Loucy (cell line): ENCODE measurements around the gene RPRM.

ENCODE experiments used
- H2AFZ ChIP-seq: fragments of 200-600 bp; sonication (generic); 2 replicates; pipeline ENCODE4 v1.6.0; 2016; ENCODE audit warnings: antibody characterized with exemption, mild to moderate bottlenecking, low read length, moderate library complexity
- H3F3A ChIP-seq: fragments of 200-600 bp; 2 replicates; pipeline ENCODE4 v1.6.0; 2016; ENCODE audit warnings: antibody characterized with exemption, low read depth, mild to moderate bottlenecking
- H3K27me3 ChIP-seq: fragments of 200-600 bp; sonication (generic); 2 replicates; pipeline ENCODE4 v1.6.1; 2014; ENCODE audit warnings: low read length, mild to moderate bottlenecking; ENCODE audit not compliant: insufficient read depth, poor library complexity, severe bottlenecking
- H3K36me3 ChIP-seq: fragments of 200-600 bp; sonication (generic); 2 replicates; pipeline ENCODE4 v1.6.1; 2016; ENCODE audit warnings: low read length; ENCODE audit not compliant: insufficient read depth
- H3K4me1 ChIP-seq: fragments of 200-600 bp; sonication (generic); 2 replicates; pipeline ENCODE4 v1.5.1; 2014; ENCODE audit warnings: low read length, mild to moderate bottlenecking; ENCODE audit not compliant: insufficient read depth, poor library complexity, severe bottlenecking
- H3K4me2 ChIP-seq: fragments of 200-600 bp; sonication (generic); 2 replicates; pipeline ENCODE4 v1.6.0; 2014; ENCODE audit warnings: antibody characterized with exemption, low read length, low read depth, mild to moderate bottlenecking; ENCODE audit not compliant: poor library complexity, severe bottlenecking
- H3K4me3 ChIP-seq: fragments of 200-600 bp; sonication (generic); 2 replicates; pipeline ENCODE4 v1.5.1; 2014; ENCODE audit warnings: low read length, mild to moderate bottlenecking, mixed read lengths; ENCODE audit not compliant: poor library complexity, severe bottlenecking
- H3K79me2 ChIP-seq: fragments of 200-600 bp; sonication (generic); 2 replicates; pipeline ENCODE4 v1.6.1; 2014; ENCODE audit warnings: low read length; ENCODE audit not compliant: insufficient read depth
- H3K9ac ChIP-seq: fragments of 200-600 bp; sonication (generic); 2 replicates; pipeline ENCODE4 v1.6.0; 2014; ENCODE audit warnings: mild to moderate bottlenecking, low read depth, low read length, moderate library complexity; ENCODE audit not compliant: poor library complexity, severe bottlenecking
- H3K9me2 ChIP-seq: fragments of 200-600 bp; sonication (generic); replicated peaks from 2 replicates; pipeline ENCODE4 v1.6.1; 2016; ENCODE audit warnings: low read depth, low read length, mixed read lengths
- H3K9me3 ChIP-seq: fragments of 200-600 bp; sonication (generic); 2 replicates; pipeline ENCODE4 v1.6.1; 2014; ENCODE audit warnings: mild to moderate bottlenecking, antibody characterized with exemption, low read length, low read depth; ENCODE audit not compliant: insufficient read depth
- H4K20me1 ChIP-seq: fragments of 200-600 bp; sonication (generic); 2 replicates; pipeline ENCODE4 v1.6.0; 2014; ENCODE audit warnings: antibody characterized with exemption, low read length, mild to moderate bottlenecking; ENCODE audit not compliant: insufficient read depth, poor library complexity, severe bottlenecking
- CTCF ChIP-seq: fragments of 200-600 bp; sonication (generic); conservative IDR thresholded peaks from 2 replicates; pipeline ENCODE4 v1.5.1; 2014; ENCODE audit warnings: mild to moderate bottlenecking, antibody characterized with exemption, low read length
- EZH2phosphoT487 ChIP-seq: fragments of 200-600 bp; IDR thresholded peaks from 2 replicates; pipeline ENCODE4 v1.6.1; 2018; ENCODE audit warnings: antibody characterized with exemption, mild to moderate bottlenecking, moderate library complexity, borderline replicate concordance

RPRM gene

GRCh38 chr2:153497938-153498629, 19.5 kb upstream of the RPRM start:
- Histone ChIP-seq H3K4me2 (no peak overlapping the region), H3K36me3 (no peaks in the 10 kb centered on the region), H4K20me1 (no peaks in the 10 kb centered on the region), H3K4me1 (no peaks in the 10 kb centered on the region), H3K9me2 (no peaks in the 10 kb centered on the region), H3K79me2 (no peaks in the 10 kb centered on the region), H3K9ac (no peak overlapping the region), H3F3A (no peaks in the 10 kb centered on the region), H3K27me3 (no peaks in the 10 kb centered on the region), H3K9me3 (no peaks in the 10 kb centered on the region), H2AFZ (no peak overlapping the region), H3K4me3 (no peak overlapping the region)
- no peak for TF ChIP-seq CTCF
- TF ChIP-seq EZH2phosphoT487 = no peak

- H3F3A ChIP-seq = no peaks in the 10 kb centered on the region
- no peaks in the 10 kb centered on the region for H4K20me1 ChIP-seq
- no peaks in the 10 kb centered on the region for H3K9me2 ChIP-seq
- H3K27me3 ChIP-seq = no peaks in the 10 kb centered on the region
- no peaks in the 10 kb centered on the region for H3K4me1 ChIP-seq
- H3K4me3 ChIP-seq = no peak overlapping the region
- TF ChIP-seq EZH2phosphoT487 = no peak
- no peaks in the 10 kb centered on the region for H3K79me2 ChIP-seq
- H3K9ac ChIP-seq = no peak overlapping the region
- no peaks in the 10 kb centered on the region for H3K36me3 ChIP-seq
- H2AFZ ChIP-seq = no peak overlapping the region
- no peak overlapping the region for H3K4me2 ChIP-seq
- no peaks in the 10 kb centered on the region for H3K9me3 ChIP-seq
These were observed 17.2 kb upstream of the RPRM start for GRCh38 chr2:153495725-153496124.

GRCh38 chr2:153488072-153488471, 9.5 kb upstream of the RPRM start:
- H2AFZ ChIP-seq = no peak overlapping the region; the same call in 1 of the 2 replicates
- H3K79me2 ChIP-seq = no peaks in the 10 kb centered on the region
- H3K36me3 ChIP-seq = no peaks in the 10 kb centered on the region
- H3K9me3 ChIP-seq = no peaks in the 10 kb centered on the region; the same call in 1 of the 2 replicates
- no peaks in the 10 kb centered on the region for H3K27me3 ChIP-seq
- H4K20me1 ChIP-seq = no peaks in the 10 kb centered on the region
- H3K4me3 ChIP-seq = no peak overlapping the region
- H3K9ac ChIP-seq = no peak overlapping the region
- TF ChIP-seq CTCF = no peak
- no peak for TF ChIP-seq EZH2phosphoT487
- H3F3A ChIP-seq = no peaks in the 10 kb centered on the region
- no peaks in the 10 kb centered on the region for H3K4me1 ChIP-seq
- H3K9me2 ChIP-seq = no peaks in the 10 kb centered on the region
- no peak overlapping the region for H3K4me2 ChIP-seq

- TF ChIP-seq EZH2phosphoT487 = no peak
- TF ChIP-seq CTCF = no peak
- Histone ChIP-seq H3K4me3 (no peak overlapping the region), H3K9me3 (no peaks in the 10 kb centered on the region; the same call in 1 of the 2 replicates), H2AFZ (no peak overlapping the region; the same call in 1 of the 2 replicates), H3K36me3 (no peaks in the 10 kb centered on the region), H3F3A (no peaks in the 10 kb centered on the region), H3K4me1 (no peaks in the 10 kb centered on the region), H3K4me2 (no peak overlapping the region), H3K9me2 (no peaks in the 10 kb centered on the region), H3K9ac (no peak overlapping the region), H3K27me3 (no peaks in the 10 kb centered on the region), H3K79me2 (no peaks in the 10 kb centered on the region), H4K20me1 (no peaks in the 10 kb centered on the region)
These were observed 8.9 kb upstream of the RPRM start for GRCh38 chr2:153487448-153487847.
